PC-9 (cell line): Measurements from ENCODE around the gene SMOC2. TPM values are rescaled to one million over a fixed set of nuclear protein-coding genes. Genes with fewer than 3 reads are reported as not detected.

ENCODE experiments used
- BruUV-seq: library from RNA; stranded (reverse); fragments of 400-500 nt; replicated peaks from 2 replicates; lab custom pipeline; 2021; lab: Mats Ljungman, UMichigan
- CTCF ChIA-PET: fragments of 300-600 bp; sonication (Branson Sonifier 250); formaldehyde crosslinking; loops from one replicate; lab custom pipeline; 2022; ENCODE audit warnings: antibody characterized with exemption; lab: Charles Lee
- POLR2A ChIA-PET: fragments of 300-600 bp; sonication (Branson Sonifier 250); formaldehyde crosslinking; loops from one replicate; lab custom pipeline; 2022; ENCODE audit warnings: antibody characterized with exemption; ENCODE audit not compliant: unreplicated experiment; lab: Charles Lee
- DNase-seq, 2 experiments: peaks; one replicate each; pipeline versions ENCODE4 v3.0.0 to v3.0.0-alpha.2; 2015 to 2022; ENCODE audit warnings: mixed read lengths in 1 of 2
- H2AFZ ChIP-seq: fragments of 200-600 bp; sonication (generic); 2 replicates; pipeline ENCODE4 v1.8.1; 2017; ENCODE audit warnings: antibody characterized with exemption
- H3F3A ChIP-seq: fragments of 200-600 bp; sonication (generic); 2 replicates; pipeline ENCODE4 v1.8.1; 2017; ENCODE audit warnings: antibody characterized with exemption, mild to moderate bottlenecking, low read depth; ENCODE audit not compliant: insufficient read depth
- H3K27ac ChIP-seq: fragments of 200-600 bp; sonication (generic); 2 replicates; pipeline ENCODE4 v1.6.1; 2016; ENCODE audit warnings: mixed run types
- H3K27me3 ChIP-seq: fragments of 200-600 bp; sonication (generic); 2 replicates; pipeline ENCODE4 v1.6.1; 2016; ENCODE audit warnings: low read depth, mixed run types; ENCODE audit not compliant: insufficient read depth
- H3K36me3 ChIP-seq: fragments of 200-600 bp; sonication (generic); 2 replicates; pipeline ENCODE4 v1.6.1; 2016; ENCODE audit warnings: low read depth, mixed run types
- H3K4me1 ChIP-seq: fragments of 200-600 bp; sonication (generic); replicated peaks from 2 replicates; pipeline ENCODE4 v1.6.1; 2016; ENCODE audit warnings: mixed run types; ENCODE audit not compliant: insufficient read depth
- H3K4me2 ChIP-seq: fragments of 200-600 bp; sonication (generic); 2 replicates; pipeline ENCODE4 v1.6.1; 2017; ENCODE audit warnings: mixed run types
- H3K4me3 ChIP-seq: fragments of 200-600 bp; sonication (generic); 2 replicates; pipeline ENCODE4 v1.6.1; 2016; ENCODE audit warnings: mixed run types
- H3K79me2 ChIP-seq: fragments of 200-600 bp; sonication (generic); 2 replicates; pipeline ENCODE4 v1.6.1; 2017; ENCODE audit warnings: low read depth, mixed run types
- H3K9me2 ChIP-seq: fragments of 200-600 bp; sonication (generic); 2 replicates; pipeline ENCODE4 v1.8.1; 2017; ENCODE audit warnings: mild to moderate bottlenecking; ENCODE audit not compliant: insufficient read depth
- H3K9me3 ChIP-seq: fragments of 200-600 bp; sonication (generic); 2 replicates; pipeline ENCODE4 v1.8.1; 2016; ENCODE audit warnings: low read depth; ENCODE audit not compliant: insufficient read depth
- H4K20me1 ChIP-seq: fragments of 200-600 bp; sonication (generic); 2 replicates; pipeline ENCODE4 v1.8.1; 2017; ENCODE audit not compliant: insufficient read depth
- CTCF ChIP-seq: fragments of 200-600 bp; sonication (generic); conservative IDR thresholded peaks from 2 replicates; pipeline ENCODE4 v1.6.1; 2017; ENCODE audit warnings: mixed run types, antibody characterized with exemption, mild to moderate bottlenecking, moderate library complexity
- EZH2 ChIP-seq: fragments of 200-600 bp; sonication (generic); IDR thresholded peaks from 2 replicates; pipeline ENCODE4 v1.8.0; 2017; ENCODE audit warnings: antibody characterized with exemption, low read depth
- intact Hi-C: fragments of 100-400 bp; cut with micrococcal nuclease; formaldehyde crosslinking; loops from one replicate; pipeline ENCODE4 v1.10.0; 2022; ENCODE audit not compliant: unreplicated experiment
- total RNA-seq: library from RNA; stranded (reverse); gene quantifications from 2 replicates; pipeline ENCODE4 v1.2.3, GENCODE V29; 2021

Gene SMOC2
- total RNA-seq, 1 experiment from 2014 or later: not detected

- Histone ChIP-seq H3K27me3 (peaks cover 87% of the 10 kb centered on the region), H3F3A (no peaks in the 10 kb centered on the region), H4K20me1 (no peaks in the 10 kb centered on the region), H3K4me1 (no peaks in the 10 kb centered on the region), H3K9me3 (no peaks in the 10 kb centered on the region), H3K36me3 (no peaks in the 10 kb centered on the region), H3K4me3 (no peak overlapping the region), H3K9me2 (no peaks in the 10 kb centered on the region), H2AFZ (no peak overlapping the region), H3K27ac (no peak overlapping the region), H3K79me2 (no peaks in the 10 kb centered on the region), H3K4me2 (no peak overlapping the region)
- POLR2A ChIA-PET: no interaction called here
- CTCF ChIA-PET: no interaction called here
- no TSS peak for BruUV-seq
- no peak for TF ChIP-seq EZH2
- no peak for TF ChIP-seq CTCF
- DNase-seq: no peak
- intact Hi-C loops: no loop called here
These were observed 86.6 kb downstream of the SMOC2 start for GRCh38 chr6:168527451-168528210.

DNA sequence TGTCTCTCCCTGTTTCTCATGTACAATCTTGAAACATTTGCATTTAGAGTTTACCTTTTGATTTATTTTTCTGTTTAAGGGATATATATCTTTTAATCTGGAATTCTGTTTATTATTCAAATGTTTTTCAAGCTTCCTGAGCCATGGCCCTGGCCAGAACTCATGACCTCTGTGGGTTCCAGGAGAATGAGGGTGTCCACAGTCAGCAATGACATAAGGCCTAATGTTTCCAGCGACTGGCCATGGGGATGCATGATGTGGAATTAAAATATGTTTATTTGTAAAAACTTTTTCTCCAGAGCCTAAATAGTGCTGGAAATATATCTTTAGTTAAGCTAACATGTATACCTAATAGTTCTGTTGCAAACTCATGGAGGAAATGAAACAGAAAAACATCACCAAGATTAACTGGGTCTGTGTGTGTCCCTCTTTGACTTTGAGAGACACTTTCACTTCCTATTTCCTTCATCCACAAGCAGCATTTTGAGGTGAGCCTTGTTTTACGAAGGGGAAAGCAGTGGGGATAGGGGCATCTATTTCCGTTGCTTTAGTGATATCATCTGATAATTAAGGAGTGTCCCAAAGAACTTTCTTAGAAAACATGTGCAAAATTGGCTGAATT, 87.6 kb downstream of the SMOC2 start:
- Histone ChIP-seq H3K4me2 (no peak overlapping the region), H3K9me3 (no peaks in the 10 kb centered on the region)

GRCh38 chr6:168529214-168529613, 88.2 kb downstream of the SMOC2 start:
- Histone ChIP-seq H3K4me1 (no peaks in the 10 kb centered on the region), H3K79me2 (no peaks in the 10 kb centered on the region), H3K4me2 (no peak overlapping the region), H3K4me3 (no peak overlapping the region), H3K36me3 (no peaks in the 10 kb centered on the region), H3F3A (no peaks in the 10 kb centered on the region), H2AFZ (no peak overlapping the region), H3K27ac (no peak overlapping the region), H3K27me3 (peaks cover 75% of the 10 kb centered on the region), H3K9me3 (no peaks in the 10 kb centered on the region), H4K20me1 (no peaks in the 10 kb centered on the region), H3K9me2 (no peaks in the 10 kb centered on the region)
- intact Hi-C loops: no loop called here
- no peak for DNase-seq
- ChIA-PET CTCF (no interaction called here), POLR2A (no interaction called here)
- no TSS peak for BruUV-seq
- TF ChIP-seq CTCF: no peak
- TF ChIP-seq EZH2: no peak

More for the DNA sequence above, 87.6 kb downstream of the SMOC2 start:
- no peak overlapping the region for H2AFZ ChIP-seq
- H3K36me3 ChIP-seq: no peaks in the 10 kb centered on the region
- no peaks in the 10 kb centered on the region for H3F3A ChIP-seq
- intact Hi-C loops: no loop called here
- ChIA-PET CTCF (no interaction called here), POLR2A (no interaction called here)
- H3K27me3 ChIP-seq: peaks cover 82% of the 10 kb centered on the region
- no peaks in the 10 kb centered on the region for H3K9me2 ChIP-seq
- H3K27ac ChIP-seq: no peak overlapping the region
- TF ChIP-seq CTCF: no peak
- TF ChIP-seq EZH2: no peak
- H4K20me1 ChIP-seq: no peaks in the 10 kb centered on the region
- no TSS peak for BruUV-seq
- no peak for DNase-seq
- no peaks in the 10 kb centered on the region for H3K4me1 ChIP-seq
- H3K79me2 ChIP-seq: no peaks in the 10 kb centered on the region
- H3K4me3 ChIP-seq: no peak overlapping the region
